SU-DHL-6 (cell line): ENCODE results near the gene LIN7B.
"Not testable (repeated sequence)": the region's sequence is repeated elsewhere in the genome, so short reads cannot be mapped to it uniquely, and the experiment has no call there.

Experiments
- H2AFZ ChIP-seq: fragments of 200-600 bp; sonication (generic); 2 replicates; pipeline ENCODE4 v1.6.1; 2014; ENCODE audit warnings: low read depth, mild to moderate bottlenecking, moderate library complexity, mixed read lengths, antibody characterized with exemption, low read length; ENCODE audit not compliant: severe bottlenecking
- H3F3A ChIP-seq: fragments of 200-600 bp; shearing (Covaris generic); 2 replicates; pipeline ENCODE4 v1.6.0; 2016; ENCODE audit warnings: antibody characterized with exemption, mild to moderate bottlenecking; ENCODE audit not compliant: insufficient read depth
- H3K27ac ChIP-seq: fragments of 200-600 bp; sonication (generic); 2 replicates; pipeline ENCODE4 v1.5.1; 2016; ENCODE audit warnings: low read depth, mild to moderate bottlenecking, low read length, moderate library complexity, mixed read lengths
- H3K27me3 ChIP-seq: fragments of 200-600 bp; sonication (generic), shearing (Covaris generic); 2 replicates; pipeline ENCODE4 v1.6.0; 2014; ENCODE audit warnings: mild to moderate bottlenecking, low read length
- H3K36me3 ChIP-seq: fragments of 200-600 bp; sonication (generic); 2 replicates; pipeline ENCODE4 v1.6.1; 2014; ENCODE audit warnings: mild to moderate bottlenecking, low read length, mixed read lengths
- H3K4me2 ChIP-seq: fragments of 300-600, 200-600 bp; shearing (Covaris generic), sonication (generic); 2 replicates; pipeline ENCODE4 v1.6.0; 2014; ENCODE audit warnings: low read length, low read depth, mild to moderate bottlenecking; ENCODE audit not compliant: poor library complexity, severe bottlenecking
- H3K4me3 ChIP-seq: fragments of 200-600 bp; sonication (generic); 2 replicates; pipeline ENCODE4 v1.5.1; 2014; ENCODE audit warnings: antibody characterized with exemption, low read length, mild to moderate bottlenecking, mixed read lengths; ENCODE audit not compliant: insufficient read depth, poor library complexity, severe bottlenecking
- H3K79me2 ChIP-seq: fragments of 200-600 bp; sonication (generic); 2 replicates; pipeline ENCODE4 v1.6.1; 2014; ENCODE audit warnings: mild to moderate bottlenecking, low read length, moderate library complexity; ENCODE audit not compliant: insufficient read depth
- H3K9ac ChIP-seq: fragments of 200-600 bp; sonication (generic); 2 replicates; pipeline ENCODE4 v1.7.0; 2014; ENCODE audit warnings: mild to moderate bottlenecking, low read length
- H3K9me2 ChIP-seq: fragments of 200-600 bp; sonication (generic); replicated peaks from 2 replicates; pipeline ENCODE4 v1.6.1; 2014; ENCODE audit warnings: low read length; ENCODE audit not compliant: insufficient read depth
- H3K9me3 ChIP-seq: fragments of 200-600 bp; sonication (generic); 2 replicates; pipeline ENCODE4 v1.6.1; 2014; ENCODE audit warnings: low read length, mixed read lengths; ENCODE audit not compliant: insufficient read depth
- H4K20me1 ChIP-seq: fragments of 200-600 bp; sonication (generic); 2 replicates; pipeline ENCODE4 v1.6.1; 2014; ENCODE audit warnings: low read depth, mild to moderate bottlenecking, antibody characterized with exemption, low read length, moderate library complexity, mixed read lengths
- EZH2phosphoT487 ChIP-seq: fragments of 200-600 bp; sonication (generic), shearing (Covaris generic); conservative IDR thresholded peaks from 2 replicates; pipeline ENCODE4 v1.6.1; 2018; ENCODE audit warnings: mild to moderate bottlenecking, antibody characterized with exemption, low read length, moderate library complexity, mixed read lengths
- TF ChIP-seq, protein P1 (sequence below): fragments of 200-600 bp; sonication (generic); IDR thresholded peaks from one replicate; pipeline ENCODE4 v1.5.1; 2017; ENCODE audit warnings: antibody characterized with exemption, mild to moderate bottlenecking, low read length, moderate library complexity; ENCODE audit not compliant: insufficient read depth, poor library complexity, severe bottlenecking

The LIN7B gene

DNA sequence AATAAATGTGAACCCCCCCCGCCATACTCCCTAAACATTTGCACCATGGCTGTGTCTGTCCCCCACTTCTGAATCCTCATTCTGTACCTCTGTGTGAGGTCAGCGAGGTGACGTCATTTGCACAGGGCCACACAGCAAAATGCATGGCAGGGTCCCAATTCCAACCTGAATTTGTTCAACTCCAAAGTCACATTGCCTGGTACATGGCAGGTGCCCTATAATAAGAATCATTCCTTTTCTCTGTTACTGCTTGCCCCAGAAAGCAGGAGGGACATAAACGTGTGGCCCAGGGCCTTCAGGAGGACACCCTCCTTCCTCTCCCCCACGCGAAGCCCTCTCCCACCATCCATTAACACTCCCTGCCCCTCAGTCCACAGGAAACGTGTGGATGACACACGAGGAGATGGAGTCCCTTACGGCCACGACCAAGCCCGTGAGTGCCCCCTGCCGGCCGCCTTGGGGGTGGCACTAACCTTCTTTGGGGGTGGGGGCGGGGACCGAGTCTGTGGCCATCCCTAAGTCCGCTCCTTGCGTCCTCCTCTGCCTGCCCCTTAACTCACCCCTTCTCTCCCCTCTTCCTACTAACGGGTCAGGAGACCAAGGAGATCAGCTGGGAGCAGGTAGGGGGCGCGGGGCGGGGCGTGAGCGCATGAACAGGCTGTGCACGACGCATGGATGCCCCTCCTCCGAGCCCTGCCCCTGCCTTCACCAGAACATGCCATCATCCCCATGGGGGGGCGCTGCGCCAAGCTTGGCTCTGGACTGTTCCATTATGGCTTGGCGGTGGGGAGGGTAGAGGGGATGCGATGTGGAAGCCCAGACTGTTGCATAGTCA lies 31.6 kb downstream of the LIN7B start:
- Histone ChIP-seq H3K9me2 (no peaks in the 10 kb centered on the region), H3K9me3 (no peaks in the 10 kb centered on the region), H3K27me3 (no peaks in the 10 kb centered on the region), H3F3A (0 out of 2 replicates have a peak, but pooled peaks cover 5% of the 10 kb centered on the region), H3K9ac (no peak overlapping the region; the same call in 1 of the 2 replicates), H3K27ac (no peak overlapping the region), H4K20me1 (no peaks in the 10 kb centered on the region), H3K79me2 (no peaks in the 10 kb centered on the region), H3K4me2 (peak overlapping the region; percentile 43), H3K36me3 (no peaks in the 10 kb centered on the region), H2AFZ (no peak overlapping the region), H3K4me3 (no peak overlapping the region)
- TF ChIP-seq, protein P1, sequence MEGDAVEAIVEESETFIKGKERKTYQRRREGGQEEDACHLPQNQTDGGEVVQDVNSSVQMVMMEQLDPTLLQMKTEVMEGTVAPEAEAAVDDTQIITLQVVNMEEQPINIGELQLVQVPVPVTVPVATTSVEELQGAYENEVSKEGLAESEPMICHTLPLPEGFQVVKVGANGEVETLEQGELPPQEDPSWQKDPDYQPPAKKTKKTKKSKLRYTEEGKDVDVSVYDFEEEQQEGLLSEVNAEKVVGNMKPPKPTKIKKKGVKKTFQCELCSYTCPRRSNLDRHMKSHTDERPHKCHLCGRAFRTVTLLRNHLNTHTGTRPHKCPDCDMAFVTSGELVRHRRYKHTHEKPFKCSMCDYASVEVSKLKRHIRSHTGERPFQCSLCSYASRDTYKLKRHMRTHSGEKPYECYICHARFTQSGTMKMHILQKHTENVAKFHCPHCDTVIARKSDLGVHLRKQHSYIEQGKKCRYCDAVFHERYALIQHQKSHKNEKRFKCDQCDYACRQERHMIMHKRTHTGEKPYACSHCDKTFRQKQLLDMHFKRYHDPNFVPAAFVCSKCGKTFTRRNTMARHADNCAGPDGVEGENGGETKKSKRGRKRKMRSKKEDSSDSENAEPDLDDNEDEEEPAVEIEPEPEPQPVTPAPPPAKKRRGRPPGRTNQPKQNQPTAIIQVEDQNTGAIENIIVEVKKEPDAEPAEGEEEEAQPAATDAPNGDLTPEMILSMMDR = peak; percentile 92
- TF ChIP-seq EZH2phosphoT487 = no peak

DNA sequence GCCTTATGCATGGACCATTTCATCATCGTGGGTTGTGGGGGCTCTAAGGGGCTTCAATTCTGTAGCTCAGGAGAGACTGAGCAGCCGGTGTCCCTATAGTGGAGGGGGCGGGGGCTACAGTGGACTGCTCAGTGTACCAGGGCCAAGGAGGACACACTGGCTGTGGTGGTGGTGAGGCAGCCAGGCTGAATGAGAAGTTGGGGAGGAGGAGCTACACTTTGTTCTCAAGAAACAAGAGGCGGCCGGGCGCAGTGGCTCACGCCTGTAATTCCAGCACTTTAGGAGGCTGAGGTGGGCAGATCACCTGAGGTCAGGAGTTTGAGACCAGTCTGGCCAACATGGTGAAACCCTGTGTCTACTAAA lies 32.2 kb downstream of the LIN7B start:
- H3F3A ChIP-seq, H3K36me3 ChIP-seq, H3K9me3 ChIP-seq, H3K9me2 ChIP-seq, H3K79me2 ChIP-seq, H3K9ac ChIP-seq, H2AFZ ChIP-seq, H4K20me1 ChIP-seq, H3K27ac ChIP-seq, H3K4me3 ChIP-seq, H3K27me3 ChIP-seq: not testable (repeated sequence)
- peak overlapping the region; percentile 43 for H3K4me2 ChIP-seq

DNA sequence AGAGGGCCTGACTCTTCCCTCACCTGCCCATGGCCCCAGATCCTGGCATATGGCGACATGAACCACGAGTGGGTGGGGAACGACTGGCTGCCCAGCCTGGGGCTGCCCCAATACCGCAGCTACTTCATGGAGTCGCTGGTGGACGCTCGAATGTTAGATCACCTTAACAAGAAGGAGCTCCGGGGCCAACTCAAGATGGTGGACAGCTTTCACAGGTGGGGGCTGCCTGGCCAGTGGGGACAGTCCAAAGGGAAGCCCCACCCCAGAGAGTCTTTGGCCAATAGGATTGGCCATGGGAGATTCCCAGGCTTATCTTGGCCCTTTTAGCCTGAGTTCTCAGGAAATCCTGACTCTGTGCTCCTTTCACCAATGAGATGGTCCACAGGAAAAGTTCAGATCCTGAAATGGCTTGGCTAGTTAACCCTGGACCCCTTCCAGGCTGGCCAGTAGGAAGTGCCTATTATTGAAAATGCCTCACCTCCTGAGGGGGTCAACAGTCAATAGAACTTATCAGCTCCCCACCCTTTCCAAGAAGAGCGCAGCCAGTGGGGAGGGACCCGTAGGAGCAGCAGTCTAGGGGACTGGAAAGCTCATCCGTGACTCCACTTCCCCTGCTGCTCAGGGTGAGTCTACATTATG lies 34.0 kb downstream of the LIN7B start:
- H3K27me3 ChIP-seq = no peaks in the 10 kb centered on the region
- no peak overlapping the region for H2AFZ ChIP-seq

More for the DNA sequence above, 34.0 kb downstream of the LIN7B start:
- Histone ChIP-seq H3K4me2 (no peak overlapping the region), H3K36me3 (no peaks in the 10 kb centered on the region), H3K79me2 (no peaks in the 10 kb centered on the region), H3K9me3 (no peaks in the 10 kb centered on the region), H4K20me1 (no peaks in the 10 kb centered on the region), H3F3A (0 out of 2 replicates have a peak, but pooled peaks cover 5% of the 10 kb centered on the region), H3K4me3 (no peak overlapping the region), H3K9ac (no peak overlapping the region), H3K27ac (no peak overlapping the region), H3K9me2 (no peaks in the 10 kb centered on the region)
- TF ChIP-seq, protein P1 = no peak
- TF ChIP-seq EZH2phosphoT487 = no peak
